ENCODE measurements around the gene WBP2. TPM values are rescaled to one million over a fixed set of nuclear protein-coding genes. Genes with fewer than 3 reads are reported as not detected.
A peak's percentile ranks its signal among the peaks of the same experiment; 100 is the strongest.

The WBP2 gene
- total and polyA plus RNA-seq, 2 experiments from 2014 or later, result 61.3 to 160 TPM

- TF ChIP-seq CTCF (IDR thresholded peaks at IDR 0.05; ENCODE audit: low read depth, low read length), result no peak
- H3K9me3 ChIP-seq (ENCODE audit: low read depth), result no peaks in the 10 kb centered on the region
- H3K4me3 ChIP-seq, result no peak overlapping the region
- H3K27me3 ChIP-seq, result no peaks in the 10 kb centered on the region
- H3K4me1 ChIP-seq (ENCODE audit: low read depth), result peaks cover 11% of the 10 kb centered on the region
- no peak for DNase-seq (ENCODE audit: low read depth in 1 of 2, low spot score in 1 of 2)
- H3K27ac ChIP-seq, result no peak overlapping the region
- peaks cover 31% of the 10 kb centered on the region for H3K36me3 ChIP-seq
Observed at GRCh38 chr17:75899353-75899752, 44.2 kb upstream of the WBP2 start.

GRCh38 chr17:75898791-75899190, 43.7 kb upstream of the WBP2 start:
- H3K9me3 ChIP-seq (ENCODE audit: low read depth), result no peaks in the 10 kb centered on the region
- H3K27me3 ChIP-seq, result no peaks in the 10 kb centered on the region
- no peak for DNase-seq (ENCODE audit: low read depth in 1 of 2, low spot score in 1 of 2)
- H3K27ac ChIP-seq, result no peak overlapping the region
- peaks cover 9% of the 10 kb centered on the region for H3K4me1 ChIP-seq (ENCODE audit: low read depth)
- H3K4me3 ChIP-seq, result no peak overlapping the region
- no peak for TF ChIP-seq CTCF (IDR thresholded peaks at IDR 0.05; ENCODE audit: low read depth, low read length)
- peaks cover 31% of the 10 kb centered on the region for H3K36me3 ChIP-seq

- peaks cover 31% of the 10 kb centered on the region for H3K36me3 ChIP-seq
- no peak for TF ChIP-seq CTCF (IDR thresholded peaks at IDR 0.05; ENCODE audit: low read depth, low read length)
- peak overlapping the region; percentile 86 for H3K27ac ChIP-seq
- no peaks in the 10 kb centered on the region for H3K9me3 ChIP-seq (ENCODE audit: low read depth)
- H3K27me3 ChIP-seq, result no peaks in the 10 kb centered on the region
- H3K4me3 ChIP-seq, result no peak overlapping the region
- peaks cover 8% of the 10 kb centered on the region for H3K4me1 ChIP-seq (ENCODE audit: low read depth)
- DNase-seq (ENCODE audit: low read depth in 1 of 2, low spot score in 1 of 2), result no peak
Observed at GRCh38 chr17:75898065-75898464, 42.9 kb upstream of the WBP2 start.

- H3K27ac ChIP-seq, result peak overlapping the region; percentile 86
- TF ChIP-seq CTCF (IDR thresholded peaks at IDR 0.05; ENCODE audit: low read depth, low read length), result no peak
- no peaks in the 10 kb centered on the region for H3K27me3 ChIP-seq
- H3K36me3 ChIP-seq, result peaks cover 28% of the 10 kb centered on the region
- peak overlapping the region; percentile 79 for H3K4me3 ChIP-seq
- DNase-seq (ENCODE audit: low read depth in 1 of 2, low spot score in 1 of 2), result no peak
- peaks cover 8% of the 10 kb centered on the region for H3K4me1 ChIP-seq (ENCODE audit: low read depth)
- no peaks in the 10 kb centered on the region for H3K9me3 ChIP-seq (ENCODE audit: low read depth)
Observed at GRCh38 chr17:75897160-75898019, 42.3 kb upstream of the WBP2 start.

- TF ChIP-seq CTCF (IDR thresholded peaks at IDR 0.05; ENCODE audit: low read depth, low read length), result peak; percentile 25
- peak; percentile 82 to 85 for DNase-seq (ENCODE audit: low read depth in 1 of 2, low spot score in 1 of 2)
- Histone ChIP-seq H3K4me3 (peak within 1 kb of the TSS; percentile 79), H3K36me3 (peaks cover 27% of the 10 kb centered on the region), H3K27ac (peak within 1 kb of the TSS; percentile 86), H3K27me3 (no peaks in the 10 kb centered on the region), H3K4me1 (ENCODE audit: low read depth) (peaks cover 8% of the 10 kb centered on the region), H3K9me3 (ENCODE audit: low read depth) (no peaks in the 10 kb centered on the region)
Observed at GRCh38 chr17:75896415-75897159, 41.5 kb upstream of the WBP2 start, which contains the start of gene TRIM65. Gene TRIM65 (minus strand): TSS chr17:75896951. CDS start chr17:75896937, 14 bp downstream.
